Sigmoid colon (tissue), 4 donors: ENCODE data around the gene RHEB.
"Not testable (repeated sequence)": the region's sequence is repeated elsewhere in the genome, so short reads cannot be mapped to it uniquely, and the experiment has no call there.

Experiments used
- EP300 ChIP-seq, 4 donors: sonication (generic); formaldehyde crosslinking; IDR thresholded peaks; one replicate each; pipeline ENCODE4 v1.6.1; 2017; ENCODE audit warnings: antibody characterized with exemption in 4 of 4
- POLR2A ChIP-seq, 2 donors: fragments of 450-650 bp; IDR thresholded peaks; one replicate each; pipeline ENCODE4 v1.6.1; 2016; ENCODE audit warnings: antibody characterized with exemption in 2 of 2, mild to moderate bottlenecking in 2 of 2, moderate library complexity in 2 of 2

DNA sequence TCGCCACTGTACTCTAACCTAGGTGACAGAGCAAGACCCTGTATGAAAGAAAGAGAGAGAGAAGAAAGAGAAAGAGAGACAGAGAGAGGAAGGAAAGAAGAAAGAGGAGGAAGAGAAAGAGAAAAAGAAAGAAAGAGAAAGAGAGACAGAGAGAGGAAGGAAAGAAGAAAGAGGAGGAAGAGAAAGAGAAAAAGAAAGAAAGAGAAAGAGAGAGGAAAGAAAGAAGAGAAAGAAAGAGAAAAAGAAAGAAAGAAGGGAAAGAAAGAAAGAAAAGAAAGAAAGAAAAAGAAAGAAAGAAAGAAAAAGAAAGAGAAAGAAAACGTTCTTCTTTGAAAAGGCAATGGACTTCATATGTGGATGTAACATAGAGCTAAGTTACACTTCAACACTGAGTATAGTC lies 16.5 kb upstream of the RHEB start:
- not testable (repeated sequence) for TF ChIP-seq POLR2A, EP300 (IDR thresholded peaks at IDR 0.05)
